Bone marrow (tissue), 2 donors: ENCODE results near the gene PLIN3.
A peak's percentile ranks its signal among the peaks of the same experiment; 100 is the strongest.
"Not testable (repeated sequence)": the region's sequence is repeated elsewhere in the genome, so short reads cannot be mapped to it uniquely, and the experiment has no call there.

Experiments
- DNase-seq, 2 donors: peaks; one replicate each; lab custom pipeline; 2025; lab: John Stamatoyannopoulos, UW

PLIN3 gene

GRCh38 chr19:4811328-4812131 lies 55.9 kb downstream of the PLIN3 start:
- peak; percentile 65 to 66 for DNase-seq

- peak; percentile 14 to 19 for DNase-seq
Measured at GRCh38 chr19:4807188-4807587, 60.3 kb downstream of the PLIN3 start.

GRCh38 chr19:4806384-4806783 lies 61.1 kb downstream of the PLIN3 start:
- DNase-seq: no peak

- DNase-seq: not testable (repeated sequence)
Measured at GRCh38 chr19:4805140-4805539, 62.3 kb downstream of the PLIN3 start.

GRCh38 chr19:4803736-4804695 lies 63.5 kb downstream of the PLIN3 start:
- DNase-seq: peak; percentile 20 to 61

GRCh38 chr19:4802711-4803110 lies 64.8 kb downstream of the PLIN3 start:
- no peak for DNase-seq

GRCh38 chr19:4801085-4801619 lies 66.3 kb downstream of the PLIN3 start:
- DNase-seq: no peak

GRCh38 chr19:4800591-4801081 lies 66.8 kb downstream of the PLIN3 start:
- DNase-seq: no peak

- no peak for DNase-seq
Measured at GRCh38 chr19:4795400-4795799, 72.1 kb downstream of the PLIN3 start.

GRCh38 chr19:4794971-4795370 lies 72.5 kb downstream of the PLIN3 start:
- DNase-seq: no peak

GRCh38 chr19:4793278-4793677 lies 74.2 kb downstream of the PLIN3 start:
- DNase-seq: not testable (repeated sequence)

- not testable (repeated sequence) for DNase-seq
Measured at GRCh38 chr19:4792866-4793195, 74.6 kb downstream of the PLIN3 start.

- not testable (repeated sequence) for DNase-seq
Measured at GRCh38 chr19:4792019-4792865, 75.2 kb downstream of the PLIN3 start.

- DNase-seq: peak; percentile 97 to 100
Measured at GRCh38 chr19:4791183-4792018, 76.1 kb downstream of the PLIN3 start, which contains the start of gene FEM1A. Gene FEM1A (plus strand): TSS chr19:4791734. CDS start chr19:4791855, 121 bp downstream.
